HG02763 (cell line): Measurements from ENCODE around the gene RASA4B.
"Not testable (repeated sequence)": the region's sequence is repeated elsewhere in the genome, so short reads cannot be mapped to it uniquely, and the experiment has no call there.

ENCODE experiments used
- ATAC-seq: cut with Tn5 transposase; IDR thresholded peaks from one replicate; pipeline ENCODE4 v1.9.1; 2021; ENCODE audit warnings: mild to moderate bottlenecking, moderate library complexity; ENCODE audit not compliant: unreplicated experiment

RASA4B gene

DNA sequence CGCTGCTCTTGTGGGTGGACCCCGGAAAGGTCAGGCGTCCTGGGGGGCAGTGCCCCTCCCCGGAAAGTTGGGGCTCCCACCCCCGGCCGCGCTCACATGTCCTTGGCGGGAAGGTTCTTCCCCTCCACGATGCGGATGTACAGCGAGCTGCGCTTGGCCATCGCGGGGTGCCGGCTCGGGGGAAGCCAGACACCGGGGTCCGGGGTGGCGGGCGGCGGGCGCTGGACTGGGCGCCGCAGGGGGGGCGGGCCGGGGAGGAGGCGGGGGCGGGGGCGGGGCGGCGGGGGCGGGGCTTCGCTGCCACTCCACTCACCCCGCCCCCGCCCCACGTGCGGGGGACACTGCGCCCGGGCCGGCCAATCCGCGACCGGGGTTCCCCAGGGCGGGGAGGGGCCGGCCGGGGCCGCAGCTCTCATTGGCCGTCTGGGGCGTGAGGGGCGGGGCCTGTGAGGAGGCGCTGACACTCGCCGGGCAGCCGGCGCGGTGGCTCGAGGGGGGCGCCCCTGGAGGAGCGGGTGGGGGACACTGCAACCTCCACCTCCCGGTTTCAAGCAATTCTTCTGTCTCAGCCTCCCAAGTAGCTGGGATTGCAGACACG lies at the start of gene RASA4B:
RASA4B (minus strand) TSS at position 228 of the 598 bp plus-strand sequence; CDS start at position 161, 67 bp downstream.
- ATAC-seq: peak; percentile 75

DNA sequence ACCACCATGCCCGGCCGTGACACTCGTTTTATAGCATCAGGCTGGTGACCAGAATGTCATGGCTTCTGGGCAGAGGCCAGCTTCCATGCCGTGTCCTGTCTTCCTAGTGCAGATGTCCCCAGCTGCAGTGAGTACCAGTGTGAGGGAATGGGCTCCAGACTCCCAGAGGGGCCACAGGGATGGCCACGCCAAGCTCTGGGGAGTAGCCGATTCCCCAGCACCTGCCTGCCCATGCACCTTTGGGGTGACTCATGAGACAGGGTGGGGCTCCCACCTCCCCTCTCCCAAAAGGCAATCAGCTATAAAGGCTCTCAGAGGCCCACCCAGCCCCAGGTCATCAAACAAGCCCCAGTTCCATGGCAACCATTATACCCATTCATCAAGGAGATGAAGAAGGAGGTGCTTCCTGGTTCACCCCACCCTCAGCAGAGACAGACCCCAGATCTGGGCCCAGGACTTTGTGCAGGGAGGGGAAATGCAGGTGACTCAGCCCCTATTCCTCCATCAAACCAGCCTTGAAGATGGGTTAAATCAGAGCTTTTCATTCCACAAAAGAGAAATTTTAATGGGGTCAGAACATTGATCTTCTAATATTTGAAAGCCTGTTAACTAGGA lies 33.3 kb upstream of the RASA4B start, which contains the start of gene SPDYE2:
SPDYE2 (plus strand) TSS at position 419 of the 615 bp plus-strand sequence. CDS start 2,030 bp downstream, outside the sequence.
- ATAC-seq: not testable (repeated sequence)

DNA sequence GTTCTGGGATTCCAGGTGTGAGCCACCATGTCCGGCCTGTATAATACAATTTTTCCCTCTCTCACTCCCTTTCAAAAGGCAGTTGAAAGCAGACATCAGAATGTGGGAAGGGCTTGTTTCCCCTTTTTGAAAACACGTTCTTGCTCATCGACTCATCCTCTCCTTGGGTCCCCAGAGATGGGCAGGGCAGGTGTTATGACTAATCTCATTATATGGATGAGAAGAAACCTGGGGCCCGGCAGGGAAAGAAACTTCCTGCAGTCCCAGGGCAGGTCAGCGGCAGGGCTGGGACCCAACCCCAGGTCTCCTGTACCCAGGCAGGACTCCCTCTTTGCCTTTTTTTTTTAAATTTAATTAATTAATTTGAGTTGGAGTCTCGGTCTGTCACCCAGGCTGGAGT lies 28.8 kb upstream of the RASA4B start:
- peak; percentile 65 for ATAC-seq

DNA sequence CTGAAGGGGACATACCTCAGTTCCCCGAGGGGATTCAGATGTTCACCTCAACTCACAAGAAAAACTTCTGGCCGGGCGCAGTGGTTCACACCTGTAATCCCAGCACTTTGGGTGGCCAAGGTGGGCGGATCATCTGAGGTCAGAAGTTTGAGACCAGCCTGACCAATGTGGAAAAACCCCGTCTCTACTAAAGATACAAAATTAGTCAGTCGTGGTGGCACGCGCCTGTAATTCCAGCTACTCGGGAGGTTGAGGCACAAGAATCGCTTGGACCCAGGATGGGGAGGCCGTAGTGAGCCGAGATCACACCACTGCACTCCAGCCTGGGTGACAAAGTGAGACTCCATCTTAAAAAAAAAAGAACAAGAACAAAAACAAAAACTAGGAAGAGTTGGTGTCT lies 27.7 kb upstream of the RASA4B start:
- ATAC-seq: not testable (repeated sequence)

DNA sequence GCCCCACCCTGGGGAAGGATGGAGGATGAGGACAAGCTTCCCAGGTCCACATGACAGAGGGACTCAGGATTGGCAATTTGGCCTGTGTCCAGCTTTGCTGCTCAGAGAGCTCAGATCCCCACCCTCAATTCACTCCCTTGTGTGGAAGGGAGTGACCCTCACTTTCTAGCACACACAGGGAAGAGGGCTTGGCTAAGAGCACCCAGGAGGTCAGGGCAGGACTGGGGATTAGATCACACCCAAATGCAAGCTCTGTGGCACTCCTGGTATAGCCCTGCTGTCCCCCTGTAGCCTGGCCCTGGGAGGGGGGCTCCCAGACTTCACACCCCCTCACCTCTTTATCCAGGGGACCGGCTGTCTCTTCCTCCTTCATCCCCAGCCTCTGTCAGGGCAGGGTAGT lies 26.8 kb upstream of the RASA4B start:
- ATAC-seq: not testable (repeated sequence)

DNA sequence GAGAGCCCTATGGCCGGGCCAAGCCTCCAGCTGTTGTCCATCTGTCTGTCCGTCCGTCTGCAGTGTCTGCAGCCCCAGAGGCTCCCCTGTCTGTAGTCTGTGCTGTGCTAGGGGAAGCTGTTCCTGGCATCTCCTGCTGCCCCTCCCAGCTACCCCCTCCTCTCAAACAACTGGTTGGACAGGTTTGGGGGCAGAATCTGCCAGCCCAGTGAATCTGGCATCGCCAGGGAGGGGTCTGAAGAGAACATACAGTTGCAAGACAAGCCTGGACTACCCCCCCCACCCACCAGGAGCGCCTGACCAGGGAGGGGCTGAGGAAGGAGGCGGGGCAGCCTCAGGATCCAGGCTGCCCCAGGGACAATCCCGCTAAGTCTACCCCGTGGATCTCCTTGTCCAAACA lies 26.0 kb upstream of the RASA4B start, which contains the start of gene UPK3BL2:
UPK3BL2 (minus strand) TSS at position 101 of the 400 bp plus-strand sequence; CDS start at position 41, 60 bp downstream.
- ATAC-seq: not testable (repeated sequence)

DNA sequence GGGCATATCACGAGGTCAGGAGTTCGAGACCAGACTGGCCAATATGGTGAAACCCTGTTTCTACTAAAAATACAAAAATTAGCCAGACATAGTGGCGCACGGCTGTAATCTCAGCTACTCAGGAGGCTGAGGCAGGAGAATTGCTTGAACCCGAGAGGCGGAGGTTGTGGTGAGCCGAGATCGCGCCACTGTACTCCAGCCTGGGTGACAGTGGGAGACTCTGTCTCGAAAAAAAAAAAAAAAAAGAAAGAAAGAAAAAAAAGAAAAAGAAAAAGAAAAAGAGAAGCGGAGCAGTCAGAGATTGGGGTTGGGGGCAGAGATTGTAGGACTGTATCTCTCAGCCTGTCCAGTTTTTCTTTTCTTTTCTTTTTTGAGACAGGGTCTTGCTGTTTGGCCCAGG lies 25.2 kb upstream of the RASA4B start:
- ATAC-seq: not testable (repeated sequence)

DNA sequence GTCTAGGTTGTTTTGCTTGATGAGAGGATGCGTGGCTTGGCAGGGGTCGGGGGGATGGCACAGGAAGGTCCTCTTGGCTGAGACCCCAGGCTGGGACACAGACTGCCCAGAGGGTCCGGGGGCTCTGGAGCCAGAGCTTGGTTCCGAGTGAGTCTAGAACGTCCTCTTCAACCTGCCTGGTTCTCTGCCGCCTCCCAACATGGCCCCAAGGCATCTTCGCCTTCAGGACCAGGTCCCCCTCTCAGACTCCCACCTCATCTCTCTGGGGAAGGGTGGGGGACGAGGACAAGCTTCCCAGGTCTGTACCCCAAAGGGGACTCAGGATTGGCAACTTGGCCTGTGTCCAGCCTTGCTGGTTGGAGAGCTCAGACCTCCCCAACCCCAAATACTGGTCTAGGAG lies 24.5 kb upstream of the RASA4B start:
- not testable (repeated sequence) for ATAC-seq

DNA sequence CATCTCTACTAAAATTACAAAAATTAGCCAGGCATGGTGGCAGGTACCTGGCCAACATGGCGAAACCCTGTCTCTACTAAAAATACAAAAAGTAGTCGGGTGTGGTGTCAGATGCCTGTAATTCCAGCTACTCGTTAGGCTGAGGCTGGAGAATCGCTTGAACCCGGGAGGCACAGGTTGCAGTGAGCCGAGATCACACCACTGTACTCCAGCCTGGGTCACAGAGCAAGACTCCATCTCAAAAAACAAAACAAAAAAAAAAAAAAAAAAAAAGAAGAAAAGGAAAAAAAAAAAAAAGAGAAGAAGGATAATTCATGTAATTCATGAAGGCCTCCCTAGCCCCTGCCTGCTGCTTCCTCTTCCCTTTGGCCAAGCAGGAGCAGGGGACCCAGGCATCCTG lies 23.0 kb upstream of the RASA4B start:
- not testable (repeated sequence) for ATAC-seq

DNA sequence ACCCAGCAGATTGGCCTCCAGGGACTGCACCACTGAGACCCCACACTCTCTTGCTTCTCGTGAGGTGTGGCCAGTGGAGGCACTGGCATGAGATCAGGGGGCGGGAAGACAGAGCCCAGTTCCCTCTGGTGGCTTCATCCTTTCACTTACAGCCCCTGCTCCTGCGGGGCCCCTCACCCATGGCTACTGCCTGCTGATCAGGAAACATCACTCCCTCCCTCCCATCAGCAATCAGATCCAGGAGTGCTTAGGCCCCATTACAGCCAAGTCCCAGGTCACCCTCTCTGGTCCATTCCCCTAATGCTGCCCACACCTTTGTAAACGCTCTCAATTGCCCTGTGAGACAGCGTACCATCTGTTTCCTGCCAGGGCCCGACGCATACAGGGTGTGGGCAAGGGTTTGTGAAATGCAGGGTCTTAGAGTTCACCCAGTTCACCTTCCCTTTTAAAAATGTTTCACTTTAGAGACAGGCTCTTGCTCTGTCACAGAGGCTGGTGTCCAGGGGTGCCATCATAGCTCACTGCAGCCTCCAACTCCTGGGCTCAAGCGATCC lies 17.6 kb upstream of the RASA4B start:
- not testable (repeated sequence) for ATAC-seq

DNA sequence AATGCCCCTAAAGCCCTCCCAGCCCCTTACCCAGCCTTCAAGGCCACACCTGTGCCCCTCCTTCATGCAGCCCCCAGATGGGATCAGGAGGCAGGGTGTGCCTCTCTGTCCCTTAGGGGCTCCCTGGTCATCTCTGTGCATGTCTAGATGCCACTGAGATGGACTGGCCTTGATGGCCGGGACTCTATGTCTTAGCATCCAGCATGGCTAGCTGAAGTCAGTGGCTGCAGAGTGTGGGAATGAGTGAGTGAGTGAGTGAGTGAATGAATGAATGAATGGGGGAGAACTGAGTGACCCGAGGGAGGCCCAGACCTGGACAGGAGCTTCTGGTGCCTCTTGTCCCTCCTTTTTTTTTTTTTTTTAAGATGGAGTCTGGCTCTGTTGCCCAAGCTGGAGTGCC lies 14.6 kb upstream of the RASA4B start:
- not testable (repeated sequence) for ATAC-seq

DNA sequence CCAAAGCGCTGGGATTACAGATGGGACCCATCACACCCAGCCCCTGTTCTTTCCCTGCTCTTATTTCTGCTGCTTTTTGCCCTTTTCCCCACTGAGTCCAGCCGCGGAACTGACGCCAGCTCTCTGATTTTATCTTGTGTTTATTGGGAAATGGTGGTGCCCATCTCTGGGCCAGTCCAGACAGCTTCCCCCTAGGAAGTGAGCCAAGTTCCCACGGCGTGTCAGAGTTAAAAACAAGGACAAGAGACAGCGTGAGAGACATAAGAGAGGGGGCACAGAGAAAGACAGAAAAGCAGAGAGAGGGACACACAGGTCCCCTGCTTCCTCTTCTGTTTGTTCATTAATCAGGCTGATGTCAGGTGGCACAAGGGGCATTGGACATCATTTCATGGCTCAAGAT lies 14.0 kb upstream of the RASA4B start:
- ATAC-seq: not testable (repeated sequence)

DNA sequence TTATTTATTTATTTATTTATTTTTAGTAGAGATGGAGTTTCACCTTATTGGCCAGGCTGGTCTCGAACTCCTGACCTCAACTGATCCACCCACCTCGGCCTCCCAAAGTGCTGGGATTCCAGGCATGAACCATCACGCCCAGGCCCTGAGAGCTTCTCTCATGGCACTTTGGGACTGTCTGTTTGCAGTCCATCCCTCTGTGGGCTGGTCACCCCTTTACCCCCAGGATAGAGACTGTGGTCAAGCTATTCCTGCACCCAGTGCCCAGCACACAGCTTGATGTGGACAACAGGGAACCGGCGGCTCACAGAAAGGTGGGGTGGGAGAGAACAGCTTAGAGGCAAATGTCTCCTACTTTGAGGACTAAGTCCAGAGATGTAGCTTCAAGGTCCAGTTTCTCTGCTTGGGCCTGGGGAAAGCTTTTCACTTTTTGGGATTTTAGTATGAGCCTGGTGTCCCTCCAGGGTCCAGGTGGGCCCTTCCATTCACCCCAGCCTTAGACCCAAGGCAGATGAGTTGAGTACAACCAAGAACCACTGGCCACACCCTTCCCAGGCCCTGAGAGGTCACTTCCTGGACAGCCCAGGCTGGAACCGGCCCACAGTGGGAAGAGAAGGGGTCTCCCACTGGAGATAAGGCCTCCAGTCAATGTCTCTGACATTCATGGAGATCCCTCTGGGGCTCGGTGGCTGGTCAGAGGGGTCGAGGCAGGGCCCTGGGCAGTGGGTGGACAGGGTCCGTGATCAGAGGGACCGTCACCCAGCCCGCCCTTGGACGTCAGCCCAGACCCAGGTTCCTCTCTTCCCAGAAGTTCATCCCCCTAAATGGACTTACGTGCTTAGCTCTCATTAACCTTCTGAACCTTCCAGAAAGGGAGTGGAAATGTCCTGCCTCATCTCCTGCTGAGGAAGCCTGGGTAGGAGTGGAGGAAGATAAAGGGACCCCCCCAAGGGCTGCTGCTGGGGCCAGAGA lies 10.5 kb upstream of the RASA4B start:
- ATAC-seq: not testable (repeated sequence)

DNA sequence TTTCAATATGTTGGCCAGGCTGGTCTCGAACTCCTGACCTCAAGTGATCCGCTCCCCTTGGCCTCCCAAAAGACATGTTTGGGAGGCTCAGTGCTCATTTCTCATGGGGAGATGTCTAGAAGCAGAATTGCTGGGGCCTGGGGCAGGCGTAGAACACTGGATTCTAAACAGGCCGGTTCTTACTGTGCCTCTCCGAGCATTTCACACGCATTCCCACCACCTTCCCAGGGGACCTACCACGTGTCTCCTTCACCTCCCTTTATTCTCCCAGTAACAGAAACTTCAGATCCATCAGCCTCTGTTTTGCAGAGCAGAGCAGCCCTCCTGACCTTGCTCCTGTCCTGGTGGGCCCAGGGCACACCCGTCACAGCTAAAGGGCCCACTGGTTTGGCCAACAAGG lies 9.6 kb upstream of the RASA4B start:
- ATAC-seq: not testable (repeated sequence)

DNA sequence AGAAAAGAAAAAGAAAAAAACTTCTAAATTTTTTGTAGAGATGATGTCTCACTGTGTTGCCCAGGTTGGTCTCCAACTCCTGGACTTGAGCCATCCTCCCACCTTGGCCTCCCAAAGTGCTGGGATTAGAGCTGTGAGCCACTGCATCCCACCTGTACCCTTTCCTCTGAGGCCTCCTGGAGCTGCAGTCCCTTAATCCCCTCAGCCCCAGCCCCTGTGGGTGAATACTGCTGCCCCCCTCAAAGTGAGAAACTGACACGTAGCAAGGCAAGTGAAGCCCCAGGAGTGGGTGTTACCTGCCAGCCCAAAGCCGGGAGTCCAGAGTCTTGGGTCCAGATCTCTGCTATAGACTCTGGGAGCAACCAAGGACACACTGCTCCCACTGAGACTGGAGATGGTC lies 7.2 kb upstream of the RASA4B start:
- ATAC-seq: not testable (repeated sequence)

DNA sequence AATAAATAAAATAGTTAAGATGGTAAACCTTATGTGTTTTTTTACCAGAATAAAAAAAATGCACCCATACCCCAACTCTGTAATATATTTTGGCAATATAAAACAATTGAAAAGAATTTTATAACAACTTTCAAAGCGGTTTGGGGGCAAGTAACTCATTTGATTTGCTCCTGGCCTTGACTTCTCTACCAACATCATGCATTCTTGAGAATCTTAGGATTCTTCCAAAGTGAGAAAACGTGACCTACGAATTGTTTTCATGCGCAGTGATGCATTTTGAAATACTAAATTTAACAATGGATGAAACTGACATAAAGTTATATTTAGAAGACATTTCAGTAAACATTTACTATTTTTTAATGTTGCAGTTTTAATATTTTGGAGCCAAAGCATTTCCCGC lies 3.2 kb upstream of the RASA4B start:
- ATAC-seq: not testable (repeated sequence)

DNA sequence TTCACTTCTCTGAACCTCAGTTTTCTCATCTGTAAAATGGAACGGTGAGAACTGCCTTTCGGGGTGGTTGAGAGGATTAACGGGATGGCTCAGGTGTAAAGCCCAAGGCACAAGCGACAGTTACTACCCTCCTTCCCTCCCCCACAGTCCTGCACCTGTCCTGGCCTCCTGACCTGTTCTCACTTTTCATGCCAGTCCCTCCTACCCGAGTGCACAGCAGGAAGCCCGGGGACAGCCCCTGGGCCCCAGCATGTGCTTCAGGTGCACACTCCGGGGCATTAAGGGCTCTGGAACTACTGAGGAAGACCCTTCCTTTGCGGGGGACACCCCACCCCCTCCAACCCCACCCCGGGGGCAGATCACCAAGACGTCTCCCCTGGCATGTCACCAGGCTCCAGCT lies 626 bp downstream of the RASA4B start:
- not testable (repeated sequence) for ATAC-seq

DNA sequence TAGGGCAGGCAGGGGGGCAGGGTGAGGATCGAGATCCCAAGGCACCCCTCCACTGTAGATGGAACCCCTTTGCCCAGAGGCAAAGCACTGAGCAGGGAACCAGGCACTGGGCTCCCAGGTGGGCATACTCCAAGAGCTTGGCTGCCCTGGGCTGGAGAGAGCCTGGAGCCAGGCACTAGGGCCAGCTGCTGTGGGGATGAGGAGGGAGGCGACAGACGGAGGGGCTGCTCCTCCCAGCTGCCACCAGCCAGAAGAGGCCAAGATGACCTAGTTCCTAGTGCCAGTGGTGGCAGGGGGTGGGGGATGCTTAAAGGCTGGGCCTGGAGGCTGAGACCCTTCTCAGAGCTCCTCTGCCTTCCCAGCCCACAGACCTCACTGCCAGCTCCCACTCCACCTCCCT lies 1.7 kb downstream of the RASA4B start:
- not testable (repeated sequence) for ATAC-seq

DNA sequence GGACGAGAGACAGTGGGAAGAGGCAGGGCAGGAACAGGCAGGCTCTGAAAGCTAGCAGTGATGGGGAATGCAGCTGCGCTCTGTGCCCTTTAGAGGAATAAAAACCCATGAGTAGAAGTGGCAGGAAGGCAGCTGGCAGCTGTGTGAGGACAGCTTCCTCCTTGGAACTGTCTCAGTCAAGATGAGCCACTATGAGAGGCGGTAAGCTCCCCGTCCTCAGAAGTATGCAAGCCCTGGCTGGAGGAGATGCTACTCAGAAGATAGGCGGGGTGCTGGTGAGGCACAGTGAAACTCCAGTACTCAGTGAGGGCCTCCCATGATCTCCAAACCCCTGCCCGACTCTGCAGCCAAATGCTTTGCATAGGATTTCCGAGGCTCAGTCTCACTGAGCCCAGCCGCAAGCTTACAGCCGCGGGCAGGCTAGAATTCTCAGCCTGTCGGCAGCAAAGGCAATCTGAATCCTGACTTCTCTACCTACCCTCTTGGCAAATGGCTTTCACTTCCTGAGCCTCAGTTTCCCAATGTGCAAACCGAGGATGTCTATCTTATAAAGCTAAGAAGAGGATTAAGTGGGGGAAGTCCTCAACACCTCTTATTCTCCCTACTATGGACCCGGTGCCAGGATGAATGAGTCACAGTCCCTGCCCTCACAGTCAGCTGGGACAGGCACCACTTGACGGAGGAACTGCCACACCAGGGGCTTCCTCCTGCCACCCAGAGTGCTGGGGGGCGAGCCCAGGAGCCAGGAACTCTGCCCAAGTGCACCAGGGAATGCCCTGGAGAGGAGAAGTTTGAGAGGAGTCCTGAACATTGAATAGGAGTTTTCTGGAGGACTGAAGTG lies 2.5 kb downstream of the RASA4B start:
- peak; percentile 63 for ATAC-seq

DNA sequence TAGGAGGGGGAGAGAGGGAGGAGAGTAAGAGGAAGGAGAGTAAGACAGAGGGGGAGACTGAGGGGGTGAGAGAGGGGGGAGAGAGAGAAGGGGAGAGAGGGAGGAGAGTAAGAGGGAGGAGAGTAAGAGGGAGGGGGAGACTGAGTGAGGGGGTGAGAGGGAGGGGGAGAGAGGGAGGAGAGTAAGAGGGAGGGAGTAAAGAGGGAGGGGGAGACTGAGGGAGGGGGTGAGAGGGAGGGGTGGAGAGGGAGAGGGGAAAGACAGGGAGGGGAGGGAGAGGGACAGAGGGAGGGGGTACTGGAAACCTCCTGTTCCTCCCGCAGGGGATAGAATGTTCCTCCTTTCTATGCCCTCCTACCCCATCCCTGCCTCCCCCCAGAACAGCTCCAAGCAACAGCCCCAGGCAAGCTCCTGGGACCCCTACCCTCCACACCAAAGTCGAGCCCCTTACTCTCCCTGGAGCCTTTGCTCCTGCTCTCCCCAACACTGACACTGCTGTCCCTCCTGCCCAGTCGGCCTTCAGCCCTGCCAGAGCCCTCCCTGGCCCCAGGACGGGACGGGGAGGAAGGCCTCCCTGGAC lies 4.8 kb downstream of the RASA4B start:
- not testable (repeated sequence) for ATAC-seq
